T-cell (primary cell): Measurements from ENCODE around the gene RNU7-1. TPM values are rescaled to one million over a fixed set of nuclear protein-coding genes. Genes with fewer than 3 reads are reported as not detected.
"Not testable (repeated sequence)": the region's sequence is repeated elsewhere in the genome, so short reads cannot be mapped to it uniquely, and the experiment has no call there.

Experiments
- ATAC-seq, 4 experiments: fragments of 200-7000 bp in 3 of 4; fragments of 150-1000 bp in 1 of 4; cut with Tn5 transposase; replicated peaks in 1 of 4; 1 replicate in 3 of 4; 2 replicates in 1 of 4; pipeline ENCODE4 v1.10.0; 2021; ENCODE audit warnings: moderate library complexity in 3 of 4, mild to moderate bottlenecking in 2 of 4, moderate number of reproducible peaks in 1 of 4
- CTCF ChIA-PET, 2 donors: fragments of 300-600 bp; sonication (Branson Sonifier 250); formaldehyde crosslinking; loops; one replicate each; lab custom pipeline; 2022; ENCODE audit warnings: antibody characterized with exemption in 2 of 2; lab: Charles Lee
- POLR2A ChIA-PET, 2 donors: fragments of 300-600 bp; sonication (Branson Sonifier 250); formaldehyde crosslinking; loops; one replicate each; lab custom pipeline; 2022; ENCODE audit warnings: antibody characterized with exemption in 2 of 2; lab: Charles Lee
- DNase-seq, 35 experiments: peaks; one replicate each; pipeline versions ENCODE4 v3.0.0 to v3.0.0-alpha.2; 2013 to 2023
- H3K27ac ChIP-seq: one replicate; pipeline ENCODE4 v1.5.1; 2013; ENCODE audit warnings: low read length
- H3K27me3 ChIP-seq, 2 experiments: replicated peaks in 1 of 2; 1 replicate in 1 of 2; 2 replicates in 1 of 2; pipeline versions ENCODE4 v1.6.1 to v1.7.0; 2013; ENCODE audit warnings: low read length in 1 of 2, mixed read lengths in 1 of 2; ENCODE audit not compliant: control insufficient read depth in 2 of 2, insufficient read depth in 2 of 2; ENCODE audit errors: extremely low read depth in 1 of 2
- H3K36me3 ChIP-seq, 2 donors: 1 replicate in 1 of 2; 2 replicates in 1 of 2; pipeline versions ENCODE4 v1.6.1 to v1.7.0; 2013; ENCODE audit warnings: low read length in 1 of 2; ENCODE audit not compliant: control insufficient read depth in 2 of 2, insufficient read depth in 1 of 2; ENCODE audit errors: extremely low read depth in 1 of 2
- H3K4me1 ChIP-seq, 2 experiments: 1 replicate in 1 of 2; 2 replicates in 1 of 2; pipeline versions ENCODE4 v1.6.1 to v1.7.0; 2013; ENCODE audit warnings: low read length in 2 of 2, mixed read lengths in 1 of 2; ENCODE audit not compliant: insufficient read depth in 2 of 2, control insufficient read depth in 1 of 2; ENCODE audit errors: extremely low read depth in 1 of 2
- H3K4me3 ChIP-seq, 2 donors: 1 replicate in 1 of 2; 2 replicates in 1 of 2; pipeline versions ENCODE4 v1.5.1 to v1.7.0; 2013; ENCODE audit warnings: mild to moderate bottlenecking in 2 of 2, low read length in 1 of 2, moderate library complexity in 1 of 2; ENCODE audit not compliant: control insufficient read depth in 1 of 2; ENCODE audit errors: extremely low read depth in 1 of 2
- H3K9me3 ChIP-seq: 2 replicates; pipeline ENCODE4 v1.7.0; 2013
- H3K27ac Mint-ChIP-seq, 2 donors: one replicate each; pipeline ENCODE4 v1.8.0; 2020 to 2021; ENCODE audit warnings: mild to moderate bottlenecking in 2 of 2, mixed read lengths in 2 of 2
- H3K27me3 Mint-ChIP-seq, 2 donors: one replicate each; pipeline ENCODE4 v1.8.0; 2021 to 2022; ENCODE audit warnings: mixed read lengths in 2 of 2
- H3K36me3 Mint-ChIP-seq: one replicate; pipeline ENCODE4 v1.8.0; 2021; ENCODE audit warnings: mixed read lengths
- H3K4me1 Mint-ChIP-seq, 3 donors: one replicate each; pipeline ENCODE4 v1.8.0; 2020 to 2022; ENCODE audit warnings: mixed read lengths in 3 of 3, mild to moderate bottlenecking in 1 of 3
- H3K4me3 Mint-ChIP-seq, 3 donors: one replicate each; pipeline ENCODE4 v1.8.0; 2020 to 2022; ENCODE audit warnings: mild to moderate bottlenecking in 3 of 3, mixed read lengths in 3 of 3, moderate library complexity in 3 of 3
- H3K9me3 Mint-ChIP-seq, 3 donors: one replicate each; pipeline ENCODE4 v1.8.0; 2020 to 2022; ENCODE audit warnings: mixed read lengths in 3 of 3
- WGBS: methylation state at CpG from one replicate; pipeline ENCODE4 v1.1.5; 2013; ENCODE audit warnings: missing lambda C conversion rate; ENCODE audit not compliant: insufficient coverage; 5-methylcytosine and 5-hydroxymethylcytosine counted together
- total RNA-seq, 35 experiments: library from RNA in 6 of 35; stranded (reverse) in 6 of 35; fragments of 120-200 nt in 1 of 35; gene quantifications; one replicate each; pipeline versions ENCODE4 v1.2.1 to v1.2.4 and lab custom pipeline; 2013 to 2026

The RNU7-1 gene
- total RNA-seq, 5 donors from 2014 or later (not counting 1 experiment from before 2014, with no cell fraction given): not detected

DNA sequence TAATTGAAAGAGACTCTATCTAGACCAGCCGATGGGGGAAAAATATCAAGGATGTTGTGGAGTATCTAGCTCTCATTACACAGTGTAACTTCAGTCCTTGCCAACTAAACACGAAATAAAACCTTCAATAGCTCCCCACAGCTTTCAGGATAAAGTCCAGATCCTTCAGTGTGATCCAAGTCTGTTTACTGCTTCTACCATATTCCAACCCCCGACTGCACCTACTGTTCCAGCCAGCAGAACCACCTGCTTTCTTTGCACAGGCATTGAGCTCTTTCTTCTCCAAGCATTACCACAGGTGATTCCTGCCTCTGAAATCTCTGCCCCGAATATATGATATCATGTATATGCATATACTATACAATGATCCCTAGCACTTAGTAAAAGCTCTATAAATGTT lies 41.2 kb upstream of the RNU7-1 start:
- ChIA-PET POLR2A (interaction anchor here in 1 of 2 donors (0.6 kb wide), 1 partner anchor 171 kb away, joined by 4 read pairs; no protein-coding TSS in a partner anchor), CTCF (interaction anchor here (0.5 to 1.6 kb wide), 4 partner anchors 11 to 481 kb away, joined by 3 to 6 read pairs (median 4); partner anchors contain the start of genes C12orf57 (in 1 of the 2) and RNU7-1 (in 1 of the 2))
- no peak overlapping the region for H3K27ac Mint-ChIP-seq
- peaks cover 5 to 7% (median 7%) of the 10 kb centered on the region in 3 donors for H3K4me1 Mint-ChIP-seq
- H3K27me3 ChIP-seq: no peaks in the 10 kb centered on the region
- H3K9me3 Mint-ChIP-seq: no peaks in the 10 kb centered on the region
- no peak overlapping the region for H3K27ac ChIP-seq
- no peaks in the 10 kb centered on the region for H3K36me3 Mint-ChIP-seq
- peaks cover 8 to 15% of the 10 kb centered on the region in 2 experiments for H3K4me1 ChIP-seq
- no peak overlapping the region for H3K4me3 Mint-ChIP-seq
- H3K36me3 ChIP-seq: no peaks in the 10 kb centered on the region
- 80% methylated on average over 1 of the region's 4 CpGs for WGBS
- DNase-seq: no peak
- H3K27me3 Mint-ChIP-seq: no peaks in the 10 kb centered on the region
- H3K4me3 ChIP-seq: no peak overlapping the region
- H3K9me3 ChIP-seq: no peaks in the 10 kb centered on the region
- no peak for ATAC-seq

DNA sequence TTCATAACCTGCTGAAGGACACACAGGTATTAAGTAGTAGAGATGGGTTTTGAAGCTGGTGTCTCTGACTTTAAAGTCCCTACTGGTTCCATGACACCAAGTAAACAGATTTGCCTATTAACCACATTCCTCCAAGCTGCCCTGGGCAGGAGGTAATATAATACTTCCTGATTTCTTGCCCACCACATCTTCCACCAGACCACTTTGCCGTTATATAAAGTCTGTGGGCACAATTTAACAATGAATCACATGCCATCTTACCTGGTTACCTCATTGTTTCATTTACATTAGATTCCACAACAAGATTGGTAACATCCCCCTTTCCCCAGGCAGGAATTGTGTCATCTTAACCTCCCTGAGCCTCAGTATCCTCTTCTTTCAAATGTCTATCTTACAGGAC lies 39.9 kb upstream of the RNU7-1 start:
- Mint-ChIP-seq H3K27me3 (no peaks in the 10 kb centered on the region), H3K4me3 (no peak overlapping the region), H3K4me1 (peaks cover 5 to 7% (median 7%) of the 10 kb centered on the region in 3 donors), H3K27ac (no peak overlapping the region), H3K9me3 (no peaks in the 10 kb centered on the region), H3K36me3 (no peaks in the 10 kb centered on the region)
- Histone ChIP-seq H3K4me1 (peaks cover 8 to 15% of the 10 kb centered on the region in 2 experiments), H3K27ac (peak overlapping the region; percentile 93), H3K9me3 (no peaks in the 10 kb centered on the region), H3K4me3 (no peak overlapping the region), H3K36me3 (no peaks in the 10 kb centered on the region), H3K27me3 (no peaks in the 10 kb centered on the region)
- ATAC-seq (no peak), DNase-seq (no peak)
- ChIA-PET CTCF (interaction anchor here (0.6 to 1.5 kb wide), 3 partner anchors 13 to 34 kb away, joined by 4 to 6 read pairs (median 4); no protein-coding TSS in a partner anchor), POLR2A (interaction anchor here in 1 of 2 donors (0.5 to 1.5 kb wide), 2 partner anchors 16 to 51 kb away, joined by 3 to 4 read pairs; partner anchors contain the start of gene USP5)
- WGBS: 100% methylated on average over 1 of the region's 1 CpG

DNA sequence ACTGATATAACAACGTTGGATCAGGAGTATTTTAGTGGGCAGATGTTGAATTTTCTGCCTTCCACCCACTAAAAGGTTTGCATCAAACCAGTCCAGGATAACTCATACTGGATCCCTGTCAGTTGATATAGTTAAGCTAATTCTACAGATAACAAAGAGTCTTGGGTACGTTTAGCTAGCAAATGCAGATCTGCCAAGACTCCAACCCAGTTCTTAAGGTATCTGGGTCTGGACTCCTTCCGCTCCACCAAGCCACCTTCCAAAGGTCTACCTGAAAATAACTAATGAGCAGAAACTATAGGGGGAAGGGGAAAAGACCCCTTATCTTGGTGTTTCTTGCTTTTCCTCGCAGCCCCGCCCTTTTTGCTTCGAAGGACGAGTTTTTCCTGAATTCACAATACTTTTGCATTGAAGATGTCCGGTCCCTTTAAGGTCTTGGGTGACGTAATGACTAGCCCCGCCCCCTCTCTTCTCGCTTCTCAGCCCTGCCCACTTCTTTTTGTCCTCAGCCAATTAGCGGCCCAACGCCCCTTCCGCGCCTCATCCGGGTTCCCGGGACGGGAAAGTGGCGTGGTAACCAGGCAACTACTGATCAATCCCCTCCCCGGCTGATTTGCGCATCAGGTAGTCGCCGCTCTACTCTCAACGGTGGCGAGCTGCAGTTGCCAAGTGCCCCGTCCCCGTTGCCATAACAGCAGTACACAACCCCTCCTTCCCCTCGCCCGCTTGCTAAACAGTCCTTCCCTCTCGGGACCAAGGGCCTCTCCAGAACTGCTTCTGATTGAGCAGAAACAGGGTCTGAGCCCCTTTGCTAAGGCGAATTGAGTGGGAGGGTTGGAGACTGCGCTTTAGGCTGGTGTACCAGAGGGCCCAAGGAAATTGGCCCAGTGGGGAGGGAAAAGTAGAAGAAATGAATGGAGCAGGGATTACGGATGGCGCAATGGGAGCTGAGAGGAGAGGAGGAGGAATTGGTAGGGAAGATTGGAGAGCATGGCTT lies 39.0 kb upstream of the RNU7-1 start, which contains the start of gene LRRC23:
TSS of gene LRRC23 (plus strand) at position 543 of the 997 bp plus-strand sequence. CDS start 812 bp downstream, outside the sequence.
- DNase-seq (peak; percentile 87 to 99 (median 96)), ATAC-seq (peak; percentile 97 to 98 (median 98))
- Mint-ChIP-seq H3K4me3 (no peak within 1 kb of the TSS), H3K27ac (no peak within 1 kb of the TSS), H3K36me3 (no peaks in the 10 kb centered on the region), H3K4me1 (peaks cover 4 to 5% (median 4%) of the 10 kb centered on the region in 3 donors), H3K27me3 (no peaks in the 10 kb centered on the region), H3K9me3 (no peaks in the 10 kb centered on the region)
- peak within 1 kb of the TSS; percentile 68 to 83 for H3K4me3 ChIP-seq
- CTCF ChIA-PET: interaction anchor here (0.5 to 1.9 kb wide), 9 partner anchors 13 to 240 kb away, joined by 3 to 11 read pairs (median 4); partner anchors contain the start of gene SPSB2 (in 1 of the 2)
- H3K27me3 ChIP-seq: no peaks in the 10 kb centered on the region
- POLR2A ChIA-PET: interaction anchor here (0.5 to 1.5 kb wide), 7 partner anchors 9 to 52 kb away, joined by 3 to 12 read pairs (median 4); partner anchors contain the start of genes C12orf57 (in 1 of the 2), RNU7-1 (in 1 of the 2) and USP5 (in 1 of the 2)
- H3K27ac ChIP-seq: peak within 1 kb of the TSS; percentile 93
- H3K9me3 ChIP-seq: no peaks in the 10 kb centered on the region
- no peaks in the 10 kb centered on the region for H3K36me3 ChIP-seq
- WGBS: 5% methylated on average over 27 of the region's 34 CpGs
- peaks cover 8 to 15% of the 10 kb centered on the region in 2 experiments for H3K4me1 ChIP-seq

DNA sequence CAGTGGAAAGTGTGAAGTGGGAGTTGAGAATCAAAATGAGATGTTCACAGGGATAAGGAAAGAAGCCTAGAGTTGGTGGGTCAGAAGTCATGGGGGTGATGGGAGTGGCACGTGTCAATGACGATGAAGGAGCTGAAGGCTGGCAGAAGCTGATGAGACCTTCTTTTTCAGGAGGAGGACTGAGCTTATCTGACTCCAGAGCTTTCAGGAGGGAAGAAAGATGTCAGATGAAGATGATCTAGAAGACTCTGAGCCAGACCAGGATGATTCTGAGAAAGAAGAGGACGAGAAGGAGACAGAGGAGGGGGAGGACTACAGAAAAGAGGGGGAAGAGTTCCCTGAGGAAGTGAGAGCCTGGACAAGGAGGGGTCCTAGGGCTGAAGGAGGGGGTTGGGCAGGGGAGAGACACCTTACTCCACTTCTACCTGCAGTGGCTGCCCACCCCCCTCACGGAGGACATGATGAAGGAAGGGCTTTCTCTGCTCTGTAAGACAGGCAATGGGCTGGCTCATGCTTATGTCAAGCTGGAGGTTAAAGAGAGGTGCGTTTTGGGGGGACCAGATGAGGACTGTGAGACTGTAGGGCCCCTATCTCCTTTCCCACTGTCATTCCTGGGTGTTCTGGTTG lies 38.1 kb upstream of the RNU7-1 start:
- Histone ChIP-seq H3K27ac (peak overlapping the region; percentile 93), H3K36me3 (no peaks in the 10 kb centered on the region), H3K4me3 (peak overlapping the region; percentile 68 to 83), H3K4me1 (peaks cover 8 to 15% of the 10 kb centered on the region in 2 experiments), H3K9me3 (no peaks in the 10 kb centered on the region), H3K27me3 (no peaks in the 10 kb centered on the region)
- ChIA-PET CTCF (interaction anchor here (0.6 to 1.9 kb wide), 8 partner anchors 11 to 241 kb away, joined by 3 to 11 read pairs (median 4); partner anchors contain the start of gene SPSB2 (in 1 of the 2)), POLR2A (interaction anchor here (0.6 to 1.7 kb wide), 7 partner anchors 8 to 53 kb away, joined by 3 to 12 read pairs (median 4); partner anchors contain the start of genes C12orf57 (in 1 of the 2), RNU7-1 (in 1 of the 2), SPSB2 (in 1 of the 2) and USP5 (in 1 of the 2))
- Mint-ChIP-seq H3K4me3 (no peak overlapping the region), H3K9me3 (no peaks in the 10 kb centered on the region), H3K4me1 (peaks cover 0 to 2% (median 0%) of the 10 kb centered on the region in 3 donors), H3K36me3 (no peaks in the 10 kb centered on the region), H3K27ac (no peak overlapping the region), H3K27me3 (no peaks in the 10 kb centered on the region)
- DNase-seq (no peak), ATAC-seq (no peak)
- WGBS: 100% methylated on average over 2 of the region's 5 CpGs

DNA sequence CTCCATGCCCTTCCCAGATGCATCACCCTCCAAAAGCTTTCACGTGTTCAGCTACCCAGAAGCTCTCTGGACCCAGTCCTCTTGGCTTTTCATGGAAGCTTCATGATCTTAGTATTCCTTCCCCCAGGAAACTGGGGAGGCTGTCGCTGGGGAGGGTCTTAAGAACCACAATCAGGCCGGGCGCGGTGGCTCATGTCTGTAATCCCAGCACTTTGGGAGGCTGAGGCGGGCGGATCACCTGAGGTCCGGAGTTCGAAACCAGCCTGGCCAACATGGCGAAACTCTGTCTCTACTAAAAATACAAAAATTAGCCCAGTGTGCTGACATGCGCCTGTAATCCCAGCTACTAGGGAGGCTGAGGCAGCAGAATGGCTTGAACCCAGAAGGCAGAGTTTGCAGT lies 35.5 kb upstream of the RNU7-1 start:
- H3K9me3 Mint-ChIP-seq, DNase-seq, ATAC-seq, H3K27ac Mint-ChIP-seq, H3K36me3 Mint-ChIP-seq, H3K27me3 ChIP-seq, CTCF ChIA-PET, H3K9me3 ChIP-seq, H3K27me3 Mint-ChIP-seq, H3K27ac ChIP-seq, H3K4me1 Mint-ChIP-seq, H3K4me3 Mint-ChIP-seq, H3K36me3 ChIP-seq, H3K4me3 ChIP-seq: not testable (repeated sequence)
- WGBS: 89% methylated on average over 4 of the region's 11 CpGs
- POLR2A ChIA-PET: interaction anchor here (0.6 to 1.5 kb wide), 2 partner anchors 30 to 222 kb away, joined by 3 to 8 read pairs; no protein-coding TSS in a partner anchor
- H3K4me1 ChIP-seq: peaks cover 8 to 20% of the 10 kb centered on the region in 2 experiments
